ENCODE measurements around the gene ADAP1.

ADAP1 gene

GRCh38 chr7:953547-954327, 743 bp downstream of the ADAP1 start (continued):
- TF ChIP-seq ZBTB10 (tag by site-specific recombination; IDR thresholded peaks at IDR 0.05): 0 out of 2 replicates have a peak, but pooled peaks have one; percentile 16
- TF ChIP-seq ZFP69B (tag by site-specific recombination; IDR thresholded peaks at IDR 0.05): no peak
- TF ChIP-seq BCL11B (tag by site-specific recombination; IDR thresholded peaks at IDR 0.05; ENCODE audit: low read depth): no peak
- TF ChIP-seq GFI1B (tag by site-specific recombination; IDR thresholded peaks at IDR 0.05): no peak
- TF ChIP-seq ZNF157 (tag by site-specific recombination; IDR thresholded peaks at IDR 0.05): no peak
- no peak for TF ChIP-seq ZBTB6 (tag by site-specific recombination; IDR thresholded peaks at IDR 0.05)
- no peak for TF ChIP-seq ZNF548 (tag by site-specific recombination; IDR thresholded peaks at IDR 0.05)
- TF ChIP-seq ZNF707 (tag by site-specific recombination; IDR thresholded peaks at IDR 0.05): no peak
- no peak for TF ChIP-seq ZNF558 (tag by site-specific recombination; IDR thresholded peaks at IDR 0.05)
- peak; percentile 34; the same call in 1 of the 2 replicates for TF ChIP-seq KLF8 (tag by site-specific recombination; IDR thresholded peaks at IDR 0.05)
- peak; percentile 43 for TF ChIP-seq GLIS1 (tag by site-specific recombination; IDR thresholded peaks at IDR 0.05)
- TF ChIP-seq ZNF600 (tag by site-specific recombination; IDR thresholded peaks at IDR 0.05): peak; percentile 76
- TF ChIP-seq ZNF621 (tag by site-specific recombination; IDR thresholded peaks at IDR 0.05): no peak
- TF ChIP-seq ATF2 (tag by site-specific recombination; IDR thresholded peaks at IDR 0.05; ENCODE audit: low read depth): peak; percentile 83
- TF ChIP-seq ZBTB26 (tag by site-specific recombination; optimal IDR thresholded peaks at IDR 0.05): peak; percentile 32
- TF ChIP-seq ZEB2 (tag by site-specific recombination; IDR thresholded peaks at IDR 0.05): peak; percentile 56; the same call in 1 of the 2 replicates
- no peak for TF ChIP-seq ZNF132 (tag by site-specific recombination; IDR thresholded peaks at IDR 0.05; ENCODE audit: borderline replicate concordance)
- TF ChIP-seq ZNF221 (tag by site-specific recombination; IDR thresholded peaks at IDR 0.05; ENCODE audit: borderline replicate concordance): no peak
- TF ChIP-seq ZNF560 (tag by site-specific recombination; IDR thresholded peaks at IDR 0.05; ENCODE audit: borderline replicate concordance): no peak
- TF ChIP-seq ZNF585B (tag by site-specific recombination; IDR thresholded peaks at IDR 0.05): no peak
- TF ChIP-seq ZFHX2 (tag by site-specific recombination; conservative IDR thresholded peaks at IDR 0.05): no peak
- TF ChIP-seq ZNF341 (tag by site-specific recombination; IDR thresholded peaks at IDR 0.05; ENCODE audit: low read depth): no peak
- TF ChIP-seq PRDM6 (tag by site-specific recombination; IDR thresholded peaks at IDR 0.05): no peak
- no peak for TF ChIP-seq ZNF747 (tag by site-specific recombination; IDR thresholded peaks at IDR 0.05)
- TF ChIP-seq ZNF280C (tag by site-specific recombination; IDR thresholded peaks at IDR 0.05): no peak
- no peak for TF ChIP-seq ZSCAN23 (tag by site-specific recombination; IDR thresholded peaks at IDR 0.05)
- TF ChIP-seq EGR2 (tag by site-specific recombination; IDR thresholded peaks at IDR 0.05; ENCODE audit: low read depth): no peak
- TF ChIP-seq ZNF677 (tag by site-specific recombination; IDR thresholded peaks at IDR 0.05): no peak
- no peak for TF ChIP-seq FEZF1 (tag by site-specific recombination; IDR thresholded peaks at IDR 0.05)
- no peak for TF ChIP-seq ZNF138 (tag by site-specific recombination; IDR thresholded peaks at IDR 0.05; ENCODE audit: borderline replicate concordance)
- no peak for TF ChIP-seq ZXDB (tag by site-specific recombination; IDR thresholded peaks at IDR 0.05)
